ENCODE data around the gene ZBTB7A.

Gene ZBTB7A

GRCh38 chr19:4043966-4044715, 22.6 kb downstream of the ZBTB7A start:
- TF ChIP-seq GABPA (IDR thresholded peaks at IDR 0.05; ENCODE audit: low read depth) (no peak), SPI1 (IDR thresholded peaks at IDR 0.05; ENCODE audit: borderline replicate concordance, low read depth) (no peak), CTCF (IDR thresholded peaks at IDR 0.05; ENCODE audit: insufficient read depth, low read length) (no peak), POLR2AphosphoS5 (IDR thresholded peaks at IDR 0.05; ENCODE audit: low read depth) (no peak), REST (IDR thresholded peaks at IDR 0.05; ENCODE audit: insufficient replicate concordance, low read depth) (no peak)
- DNase-seq (ENCODE audit: low read depth in 1 of 2, low spot score in 1 of 2): no peak

GRCh38 chr19:4043401-4043800, 23.3 kb downstream of the ZBTB7A start:
- no peak overlapping the region for H3K4me3 ChIP-seq (replicated peaks; ENCODE audit: insufficient read depth, low read length)
- no peak for DNase-seq (ENCODE audit: low read depth in 1 of 2, low spot score in 1 of 2)
- no peaks in the 10 kb centered on the region for H3K27me3 ChIP-seq (ENCODE audit: insufficient read depth, poor library complexity, severe bottlenecking)
- no peak overlapping the region for H3K27ac ChIP-seq (replicated peaks)
- TF ChIP-seq CTCF (IDR thresholded peaks at IDR 0.05; ENCODE audit: insufficient read depth, low read length): no peak
- TF ChIP-seq POLR2AphosphoS5 (IDR thresholded peaks at IDR 0.05; ENCODE audit: low read depth): no peak
- no peak for TF ChIP-seq GABPA (IDR thresholded peaks at IDR 0.05; ENCODE audit: low read depth)
- TF ChIP-seq SPI1 (IDR thresholded peaks at IDR 0.05; ENCODE audit: borderline replicate concordance, low read depth): no peak
- no peak for TF ChIP-seq REST (IDR thresholded peaks at IDR 0.05; ENCODE audit: insufficient replicate concordance, low read depth)

More at GRCh38 chr19:4043966-4044715, 22.6 kb downstream of the ZBTB7A start:
- Histone ChIP-seq H3K27ac (replicated peaks) (no peak overlapping the region), H3K4me3 (replicated peaks; ENCODE audit: insufficient read depth, low read length) (no peak overlapping the region), H3K27me3 (ENCODE audit: insufficient read depth, poor library complexity, severe bottlenecking) (no peaks in the 10 kb centered on the region)

GRCh38 chr19:4042731-4043082, 24.0 kb downstream of the ZBTB7A start:
- Histone ChIP-seq H3K27ac (replicated peaks) (no peak overlapping the region), H3K4me3 (replicated peaks; ENCODE audit: insufficient read depth, low read length) (no peak overlapping the region), H3K27me3 (ENCODE audit: insufficient read depth, poor library complexity, severe bottlenecking) (no peaks in the 10 kb centered on the region)
- TF ChIP-seq GABPA (IDR thresholded peaks at IDR 0.05; ENCODE audit: low read depth): no peak
- no peak for DNase-seq (ENCODE audit: low read depth in 1 of 2, low spot score in 1 of 2)

GRCh38 chr19:4042064-4042730, 24.5 kb downstream of the ZBTB7A start:
- H3K27me3 ChIP-seq (ENCODE audit: insufficient read depth, poor library complexity, severe bottlenecking): no peaks in the 10 kb centered on the region
- DNase-seq (ENCODE audit: low read depth in 1 of 2, low spot score in 1 of 2): no peak
- TF ChIP-seq SPI1 (IDR thresholded peaks at IDR 0.05; ENCODE audit: borderline replicate concordance, low read depth) (no peak), POLR2AphosphoS5 (IDR thresholded peaks at IDR 0.05; ENCODE audit: low read depth) (no peak; the same call in 1 of the 2 replicates), CTCF (IDR thresholded peaks at IDR 0.05; ENCODE audit: insufficient read depth, low read length) (no peak), REST (IDR thresholded peaks at IDR 0.05; ENCODE audit: insufficient replicate concordance, low read depth) (no peak), GABPA (IDR thresholded peaks at IDR 0.05; ENCODE audit: low read depth) (no peak)
- no peak overlapping the region for H3K27ac ChIP-seq (replicated peaks)
- no peak overlapping the region for H3K4me3 ChIP-seq (replicated peaks; ENCODE audit: insufficient read depth, low read length)

Data from HL-60 (cell line).